IPS-NIHi11 (cell line): ENCODE data around the gene CACNB4.

ENCODE experiments used
- DNase-seq: peaks from one replicate; pipeline ENCODE4 v3.0.0; 2012; ENCODE audit warnings: mixed read lengths, low spot score

The CACNB4 gene

DNA sequence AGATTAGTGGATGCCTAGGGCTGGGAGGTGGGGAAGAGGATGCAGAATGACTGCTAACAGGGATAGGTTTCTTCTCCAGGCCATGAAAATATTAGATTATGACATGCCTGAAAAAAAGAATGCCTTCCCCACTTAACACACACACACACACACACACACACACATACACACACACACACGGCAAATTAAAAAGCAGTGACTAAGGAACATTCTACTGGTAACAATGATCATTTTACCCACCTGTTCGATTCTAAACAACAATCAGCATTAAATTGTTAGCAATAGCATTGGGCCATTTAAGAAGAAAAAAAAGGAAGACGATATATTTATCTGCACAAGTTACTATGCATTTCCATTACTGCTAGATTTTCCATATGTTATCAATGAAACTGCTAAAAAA is 10.8 kb downstream of the CACNB4 start:
- no peak for DNase-seq

DNA sequence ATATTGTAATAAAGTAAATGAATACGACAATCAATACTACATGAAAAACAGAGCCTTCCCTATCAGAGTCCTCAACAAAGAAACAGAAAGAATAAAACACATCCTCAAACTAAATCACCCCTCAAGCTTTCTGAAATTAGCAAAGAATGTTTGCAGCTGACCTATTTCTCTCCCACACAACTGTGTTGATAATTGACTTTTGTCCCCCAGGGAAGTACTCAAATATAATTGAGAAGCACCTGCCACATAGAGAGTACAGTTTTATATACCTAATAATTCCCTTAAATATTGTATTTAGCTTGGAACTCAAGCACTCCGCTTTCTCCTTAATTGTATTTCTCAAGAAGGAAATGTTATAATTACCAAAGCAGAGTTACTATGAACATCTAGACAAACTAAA is 12.6 kb downstream of the CACNB4 start:
- DNase-seq: no peak

DNA sequence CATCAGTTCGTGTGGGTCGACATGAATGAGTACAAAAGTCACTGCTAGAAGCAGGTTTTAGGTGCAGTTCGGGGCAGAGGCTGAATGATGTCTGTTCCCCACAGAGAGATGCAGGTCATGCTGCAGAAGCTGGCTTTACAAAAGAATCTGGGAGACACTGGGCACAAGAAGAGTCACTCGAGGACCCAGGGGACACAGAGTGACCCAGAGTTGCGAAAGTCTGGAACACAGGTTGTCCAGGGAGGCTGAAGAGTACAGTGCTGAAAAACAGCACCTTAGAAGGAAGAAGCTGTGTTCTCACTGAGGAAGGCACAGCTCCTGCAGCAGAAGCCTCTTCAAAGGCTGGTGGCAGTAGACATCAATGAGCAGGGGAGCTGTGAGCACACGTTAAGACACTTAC is 14.8 kb downstream of the CACNB4 start:
- DNase-seq: no peak

DNA sequence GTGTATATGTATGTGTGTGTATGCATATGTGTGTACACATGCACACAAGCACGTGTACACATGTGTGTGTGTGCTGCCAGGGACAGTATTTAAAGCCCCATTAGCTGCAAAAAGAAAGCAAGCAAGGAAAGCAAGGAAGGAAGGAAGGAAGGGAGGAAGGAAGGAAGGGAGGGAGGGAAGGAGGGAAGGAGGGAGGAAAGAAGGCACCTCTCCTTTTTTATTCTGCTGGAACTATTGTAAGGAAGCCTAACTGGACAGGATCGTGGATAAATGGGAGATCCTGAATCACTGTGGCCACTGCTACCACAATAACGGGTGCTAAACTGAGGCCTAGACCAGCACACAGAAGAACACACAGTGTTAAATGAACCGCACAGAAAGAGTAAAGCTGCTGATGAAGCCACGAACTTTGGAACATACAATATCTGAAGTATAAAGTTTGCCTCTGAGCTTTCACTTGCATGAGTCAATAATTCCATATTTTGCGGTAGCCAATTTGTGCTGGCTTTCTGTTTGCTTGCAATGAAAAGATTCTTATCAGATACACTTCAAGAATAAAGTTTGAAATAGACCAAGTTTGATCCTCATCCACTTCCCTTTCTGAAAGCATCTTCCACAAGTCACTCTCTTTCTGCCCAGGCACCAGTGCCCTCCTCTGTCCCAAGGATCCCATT is 15.5 kb downstream of the CACNB4 start:
- no peak for DNase-seq

DNA sequence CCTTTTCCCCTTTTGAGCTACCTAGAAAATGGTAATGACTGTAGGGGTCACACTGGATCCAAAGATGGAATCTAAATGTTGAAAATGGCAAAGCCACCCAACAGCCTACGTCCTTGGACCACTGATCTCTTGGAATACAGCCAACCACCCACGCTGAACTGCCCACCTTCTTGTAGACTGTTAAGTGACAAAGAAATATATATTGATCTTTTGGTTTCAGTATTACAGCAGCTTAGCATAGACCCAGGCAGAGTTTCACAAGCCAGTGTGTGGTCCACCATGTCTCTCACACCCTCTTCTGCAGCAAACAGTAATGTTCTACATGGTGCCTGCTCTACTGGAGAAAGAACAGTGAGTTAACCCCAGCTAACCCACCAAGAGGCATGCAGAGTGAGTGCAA is 20.2 kb downstream of the CACNB4 start:
- no peak for DNase-seq

DNA sequence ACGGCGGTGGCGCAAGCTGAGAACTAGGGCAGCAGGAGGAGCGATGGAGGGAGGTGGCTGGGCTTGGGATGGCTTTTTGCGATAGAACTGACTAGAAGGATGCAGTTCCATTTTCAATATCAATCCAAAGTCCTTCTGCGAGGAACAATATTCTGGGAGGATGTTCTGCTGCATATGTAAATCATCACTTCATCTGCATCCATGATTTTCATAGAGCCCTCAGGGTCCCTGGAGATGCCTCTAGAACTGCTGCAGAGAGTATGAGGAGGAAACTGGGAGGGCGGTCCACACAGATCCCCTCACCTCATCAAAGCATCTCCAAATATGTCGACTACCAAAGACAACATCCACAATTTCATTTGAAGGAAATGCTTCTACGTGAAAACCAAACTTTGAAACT is 20.8 kb downstream of the CACNB4 start:
- DNase-seq: no peak

DNA sequence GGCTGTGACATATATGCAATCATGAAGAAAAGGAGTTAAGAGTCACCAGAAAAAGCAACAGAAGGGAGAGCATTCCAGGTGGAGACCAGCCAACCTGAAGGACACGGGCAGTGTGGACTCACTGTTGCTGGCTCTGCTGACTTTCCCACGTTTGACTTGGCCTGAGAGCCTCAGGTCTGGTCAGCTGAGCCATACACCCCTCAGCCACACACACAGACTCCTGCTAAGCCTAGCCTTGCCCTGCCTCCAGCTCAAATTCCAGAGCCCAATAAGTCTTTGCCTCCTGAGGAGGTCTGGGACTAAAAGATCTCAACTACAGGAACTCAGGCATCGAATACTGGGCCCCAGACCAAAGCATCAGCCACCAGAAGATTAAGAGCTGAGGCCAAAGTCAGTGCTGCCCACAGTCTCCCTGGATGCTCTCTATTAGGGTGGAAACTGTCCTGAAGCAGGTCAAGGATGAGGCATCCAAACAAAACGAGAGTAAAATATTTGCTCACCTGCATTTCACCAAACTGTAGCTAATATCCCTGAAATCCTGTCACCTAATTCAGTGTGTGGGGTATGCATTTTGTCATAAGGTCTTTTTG is 23.3 kb downstream of the CACNB4 start:
- DNase-seq: no peak

DNA sequence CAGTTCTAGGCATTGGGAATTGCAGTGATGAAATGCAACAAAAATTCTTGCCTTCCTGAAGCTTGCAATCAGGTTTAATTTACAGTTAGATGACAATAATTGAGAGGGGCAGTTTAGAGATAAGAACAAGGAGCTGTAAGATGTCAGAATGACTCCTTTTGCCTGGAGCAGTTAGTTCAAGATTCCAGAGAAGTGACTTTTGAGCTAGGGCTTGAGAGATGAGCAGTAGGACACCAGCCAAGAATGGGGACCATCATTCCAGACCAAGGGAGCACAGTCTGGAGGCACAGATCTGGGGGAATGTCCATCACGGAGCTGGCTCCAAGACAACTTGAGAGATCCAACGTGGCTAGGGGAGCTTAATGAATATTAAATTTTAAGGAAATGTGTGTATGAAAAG is 26.8 kb downstream of the CACNB4 start:
- DNase-seq: no peak

DNA sequence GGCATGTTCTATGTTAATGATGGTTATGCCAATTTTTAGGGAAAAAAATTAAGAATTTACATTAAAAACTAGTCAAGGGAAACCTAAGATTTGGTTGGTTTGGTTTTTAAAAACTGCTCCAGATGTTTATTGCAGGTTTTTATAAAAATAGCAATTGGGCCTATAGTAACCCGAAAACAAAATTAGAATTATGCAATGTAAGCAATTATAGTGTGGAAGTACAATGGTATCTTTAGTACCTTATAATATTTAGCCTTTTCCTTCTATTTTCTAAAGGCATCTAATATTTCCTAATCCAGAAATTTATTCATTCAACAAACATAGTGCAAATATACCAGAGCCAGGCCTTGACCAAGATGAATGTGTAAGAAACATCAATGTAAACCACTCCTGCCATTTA is 27.3 kb downstream of the CACNB4 start:
- no peak for DNase-seq

DNA sequence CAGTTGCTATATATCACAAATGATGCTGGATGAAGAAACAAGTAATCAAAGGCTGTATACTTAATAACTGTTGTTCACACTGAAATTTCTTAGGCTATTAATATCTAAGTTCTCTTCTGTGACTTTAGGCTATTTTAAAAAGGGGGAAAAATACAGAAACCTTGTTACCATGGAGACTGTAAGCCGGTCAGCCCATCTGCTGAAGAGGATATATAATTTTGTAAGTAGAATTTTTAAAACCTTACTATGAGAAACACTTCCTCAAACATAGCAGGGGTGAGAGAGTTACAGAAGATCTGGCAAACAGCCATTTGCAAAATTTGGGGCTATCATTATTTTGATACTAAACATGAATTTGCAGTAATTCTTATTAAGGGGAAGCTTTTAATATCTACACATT is 27.8 kb downstream of the CACNB4 start:
- no peak for DNase-seq

DNA sequence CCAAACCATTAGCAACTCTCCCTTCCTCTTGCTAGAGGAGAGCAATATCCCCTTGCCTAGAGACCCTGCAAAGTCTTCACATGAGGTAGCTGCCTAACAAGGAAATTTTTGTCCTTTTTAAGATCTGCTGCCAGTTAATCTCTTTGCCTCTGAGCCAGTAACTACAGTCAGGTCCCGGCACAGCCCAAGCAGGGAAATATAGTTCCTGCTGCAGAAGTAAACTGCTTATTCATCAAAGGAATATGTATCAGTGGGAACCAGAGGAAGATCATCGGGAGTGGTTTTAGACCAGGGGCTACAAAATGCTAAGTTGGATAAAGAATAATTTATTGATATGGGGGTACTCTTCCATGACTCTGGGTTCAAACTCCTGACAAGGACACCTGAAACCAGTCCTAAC is 30.6 kb downstream of the CACNB4 start:
- DNase-seq: no peak

DNA sequence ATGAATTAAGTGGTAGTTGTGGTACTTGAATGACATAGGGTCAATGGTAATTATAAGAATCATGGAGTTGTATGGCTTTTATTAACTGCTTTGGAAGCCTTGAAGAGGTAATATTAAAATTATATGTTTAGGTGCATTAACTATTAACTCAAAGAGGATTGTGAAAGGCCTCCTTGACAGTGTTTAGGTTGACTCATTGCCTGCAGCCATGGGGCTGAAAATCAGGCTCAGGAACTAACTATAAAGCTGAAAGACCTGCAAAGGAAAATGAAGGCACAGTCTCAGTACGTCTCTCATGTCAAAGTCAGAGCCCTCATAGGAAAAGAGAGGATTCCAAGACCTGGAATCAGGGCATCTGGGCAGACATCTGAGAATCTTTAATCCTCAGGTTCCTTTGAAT is 31.0 kb downstream of the CACNB4 start:
- DNase-seq: no peak

DNA sequence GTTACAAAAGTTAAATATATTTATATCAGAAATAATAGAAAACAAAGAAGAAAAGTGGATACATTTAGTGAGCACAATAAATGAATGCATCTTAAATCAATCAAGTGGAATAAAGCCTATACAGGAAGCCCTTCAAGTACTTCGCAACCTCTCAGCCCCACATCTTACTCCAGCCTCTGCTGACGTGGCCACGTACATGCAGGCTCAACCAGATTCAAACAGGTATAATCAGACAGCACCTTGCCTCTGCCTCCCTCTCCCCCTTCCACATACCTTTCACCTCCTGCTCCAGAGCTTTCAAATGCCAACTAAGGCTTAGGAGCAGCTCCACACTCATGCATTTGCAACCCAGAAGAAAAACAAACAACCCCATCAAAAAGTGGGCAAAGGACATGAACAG is 32.9 kb downstream of the CACNB4 start:
- DNase-seq: no peak

DNA sequence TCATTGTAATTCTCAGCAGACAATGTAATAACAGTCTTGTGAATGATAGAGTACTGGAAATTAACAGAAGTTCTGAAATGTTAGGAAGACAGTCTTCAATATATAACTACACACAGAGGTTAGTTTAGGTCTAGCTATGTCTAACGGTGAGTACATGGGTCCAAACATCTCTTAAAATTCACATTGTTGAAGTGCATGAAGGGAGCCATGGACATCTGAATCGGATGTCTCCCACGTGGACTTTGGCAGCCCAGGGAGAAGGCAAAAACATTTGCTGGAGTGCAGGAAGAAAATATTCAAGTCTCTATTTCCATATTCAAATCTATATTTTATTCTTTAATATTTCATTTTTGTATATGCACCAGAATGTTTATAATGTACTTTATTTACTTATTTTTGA is 34.8 kb downstream of the CACNB4 start:
- no peak for DNase-seq

DNA sequence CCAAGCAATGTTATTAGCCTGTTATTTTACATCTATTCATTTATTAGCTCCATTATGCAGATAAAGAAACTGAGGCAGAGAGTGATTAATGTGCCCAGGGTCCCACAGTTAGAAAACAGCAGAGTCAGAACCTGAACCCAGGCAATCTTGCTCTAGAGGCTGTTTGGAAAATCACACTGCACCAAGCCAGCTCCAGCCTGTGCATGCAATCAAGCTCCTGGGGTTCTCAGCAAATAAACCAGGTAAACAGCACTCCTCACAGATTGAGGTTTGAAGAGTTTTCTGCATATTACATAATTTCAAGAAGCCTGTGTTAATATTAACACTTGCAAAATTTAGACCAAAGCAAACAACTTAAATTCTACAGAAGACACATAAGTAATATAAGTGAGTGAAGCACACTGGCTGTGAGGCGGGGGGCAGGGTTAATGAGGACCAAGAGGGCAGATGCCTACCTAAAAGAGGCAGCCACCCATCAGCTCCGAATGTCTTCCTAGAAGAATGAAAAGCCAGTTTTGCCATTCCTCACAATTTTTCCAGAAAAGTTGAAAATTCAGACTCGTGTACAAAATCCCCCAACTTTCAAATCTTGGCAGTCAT is 35.4 kb downstream of the CACNB4 start:
- DNase-seq: no peak

DNA sequence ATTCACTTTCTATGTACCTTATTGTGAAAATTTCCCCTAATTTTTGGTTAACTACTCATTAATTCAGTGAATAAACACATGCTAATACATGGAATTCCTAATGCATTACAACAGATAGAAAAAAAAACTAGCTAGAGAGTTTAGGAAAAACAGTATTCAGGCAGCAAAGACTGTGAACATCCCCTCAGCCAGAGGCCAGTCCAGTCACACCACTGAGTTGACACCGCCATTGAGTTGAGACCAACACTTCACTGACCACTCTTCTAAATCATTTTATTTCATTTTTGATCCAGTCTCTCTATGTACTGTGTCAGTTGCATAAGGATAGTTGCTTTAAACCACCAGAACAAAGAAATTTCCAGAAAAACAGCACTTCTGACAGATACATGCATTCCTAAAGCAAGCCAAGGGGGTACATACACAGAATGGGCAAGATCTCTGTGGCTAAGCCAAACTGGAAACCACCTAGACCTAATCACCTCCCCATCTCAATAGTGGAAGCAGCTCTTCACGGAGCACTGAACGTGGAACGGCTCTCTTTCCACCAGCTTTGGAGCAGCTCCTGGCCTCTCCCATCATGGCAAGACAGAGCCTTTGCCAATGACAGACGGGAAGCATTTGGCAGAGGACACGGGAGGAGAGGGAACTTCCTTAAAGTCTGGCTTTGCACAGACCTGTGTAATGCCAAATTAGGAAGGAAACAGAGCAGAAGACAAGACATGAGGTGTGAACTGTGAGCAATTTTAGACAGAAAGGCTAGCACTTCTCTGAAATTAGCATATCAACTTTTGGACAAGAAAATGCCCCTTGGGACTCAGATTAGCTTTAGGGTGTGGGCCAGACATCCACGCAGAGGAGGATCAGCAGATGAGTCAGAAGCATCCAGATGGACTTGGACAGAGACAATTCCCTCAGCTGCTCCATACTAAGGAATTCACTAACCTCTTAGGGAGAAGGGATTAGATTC is 36.4 kb downstream of the CACNB4 start:
- no peak for DNase-seq

DNA sequence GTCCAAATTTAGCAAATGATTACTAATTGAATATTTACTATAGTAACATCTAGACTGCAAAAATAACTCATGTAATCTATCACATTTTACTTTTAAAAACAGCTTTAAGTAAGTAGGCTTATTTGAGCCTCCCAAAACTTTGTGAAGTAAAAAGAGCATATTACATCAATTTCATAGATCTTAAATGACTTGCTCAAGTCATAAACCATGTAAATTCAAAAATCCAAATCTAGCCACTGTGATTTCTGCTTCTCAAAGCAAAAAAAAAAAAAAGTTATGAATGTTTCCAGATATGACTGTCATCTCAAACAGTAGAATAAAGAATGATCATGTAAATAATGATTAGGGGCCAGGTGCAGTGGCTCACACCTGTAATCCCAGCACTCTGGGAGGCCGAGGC is 37.5 kb downstream of the CACNB4 start:
- no peak for DNase-seq

DNA sequence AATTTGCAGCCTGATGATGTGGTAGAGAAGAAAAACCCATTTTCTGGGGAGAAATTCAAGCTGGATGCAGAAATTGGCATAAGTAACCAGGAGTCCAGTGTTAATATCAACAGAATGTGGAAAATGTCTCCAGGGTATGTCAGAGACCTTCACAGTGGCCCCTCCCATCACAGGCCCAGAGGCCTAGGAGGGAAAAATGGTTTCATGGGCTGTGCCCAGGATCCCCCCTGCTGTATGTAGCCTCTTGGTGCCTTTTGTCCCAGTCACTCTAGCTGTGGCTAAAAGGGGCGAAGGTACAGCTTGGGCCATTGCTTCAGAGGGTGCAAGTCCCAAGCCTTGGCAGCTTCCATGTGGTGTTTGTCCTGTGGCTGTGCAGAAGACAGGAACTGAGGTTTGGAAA is 40.2 kb downstream of the CACNB4 start:
- no peak for DNase-seq

DNA sequence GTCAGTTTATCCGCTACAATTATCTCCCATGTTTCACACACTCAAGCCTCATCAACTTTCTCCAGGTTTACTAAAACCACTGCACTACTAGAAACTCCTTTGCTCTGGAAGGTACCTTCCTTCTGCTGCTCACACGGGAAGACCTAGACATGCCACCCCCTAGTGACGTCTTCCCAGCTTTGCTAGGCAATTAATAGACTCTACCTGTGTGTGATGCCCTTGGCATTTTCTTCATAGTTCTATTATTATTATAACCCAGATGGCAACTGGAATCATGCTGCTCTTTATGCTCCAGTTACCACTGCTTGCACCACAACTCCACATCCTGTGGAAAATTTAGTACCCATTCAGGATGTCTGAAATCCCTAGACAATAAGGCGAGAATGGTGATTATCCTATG is 42.4 kb downstream of the CACNB4 start:
- DNase-seq: no peak

DNA sequence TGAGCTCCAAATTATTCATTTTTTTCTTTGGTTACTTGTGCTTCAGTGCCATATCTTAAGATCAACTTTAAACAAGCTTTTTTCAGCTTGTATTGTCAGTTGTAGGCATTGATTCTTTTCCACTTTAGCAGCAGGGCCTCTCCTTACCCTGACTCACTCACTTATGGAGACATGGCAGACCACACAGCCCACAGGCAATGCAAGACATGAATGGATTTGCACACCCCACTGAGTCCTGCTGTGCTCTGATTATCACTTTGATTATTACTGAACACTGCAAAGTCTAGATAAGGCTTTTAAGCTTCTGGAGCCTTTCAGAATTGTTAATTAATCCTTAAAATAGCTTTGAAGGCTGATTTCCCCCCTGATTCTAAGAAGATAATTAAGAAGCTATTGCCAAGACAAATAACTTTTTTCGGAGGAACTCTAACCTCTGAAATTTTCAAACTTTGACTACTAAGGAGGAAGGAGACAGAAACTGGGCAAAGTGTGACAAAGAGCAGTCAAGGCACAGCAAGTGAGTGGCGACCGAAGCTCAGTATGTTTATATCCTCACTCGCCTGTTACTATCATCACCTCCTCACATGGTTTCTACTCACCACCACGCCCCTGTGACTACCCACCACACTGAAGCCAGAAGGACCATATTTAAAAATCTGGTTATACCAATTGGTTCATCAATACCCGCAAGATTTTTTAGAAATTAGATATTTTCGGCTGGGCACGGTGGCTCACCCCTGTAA is 43.3 kb downstream of the CACNB4 start:
- DNase-seq: no peak

DNA sequence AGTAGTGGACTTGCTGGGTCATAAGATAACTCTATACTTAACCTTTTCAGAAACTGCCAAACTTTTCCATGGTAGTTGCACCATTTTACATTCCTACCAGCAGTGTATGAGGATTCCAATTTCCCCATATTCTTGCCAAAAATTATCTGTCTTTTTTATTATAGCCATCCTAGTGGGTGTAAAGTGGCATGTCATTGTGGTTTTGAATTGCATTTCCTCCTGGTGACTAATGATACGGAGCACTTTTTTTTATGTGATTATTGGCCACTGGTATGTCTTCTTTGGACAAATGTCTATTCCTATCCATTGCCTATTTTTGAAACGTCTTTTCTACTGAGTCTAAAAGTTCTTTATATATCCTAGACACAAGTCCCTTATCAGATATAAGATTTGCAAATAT is 44.3 kb downstream of the CACNB4 start:
- DNase-seq: no peak

DNA sequence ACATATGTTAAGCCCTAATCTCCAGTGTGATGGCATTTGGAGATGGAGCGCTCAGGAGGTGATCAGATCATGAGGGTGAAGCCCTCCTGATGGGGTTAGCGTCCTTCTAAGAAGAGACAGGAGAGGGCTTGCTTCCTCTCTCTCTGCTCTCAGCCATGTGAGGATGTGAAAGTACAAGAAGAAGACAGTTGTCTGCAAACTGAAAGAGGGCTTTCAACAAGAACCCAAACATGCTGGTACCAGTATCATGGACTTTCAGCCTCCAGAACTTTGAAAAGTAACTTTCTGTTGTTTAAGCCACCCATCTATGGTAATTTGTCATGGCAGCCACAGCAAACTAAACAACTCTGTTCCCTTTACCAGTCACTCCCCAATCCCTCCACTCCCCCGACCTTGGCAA is 47.4 kb downstream of the CACNB4 start:
- DNase-seq: no peak
